Endothelial cell of umbilical vein (primary cell): Measurements from ENCODE around the gene MBOAT2. TPM values are rescaled to one million over a fixed set of nuclear protein-coding genes. Genes with fewer than 3 reads are reported as not detected.

Source experiments
- BruUV-seq: library from RNA; stranded (reverse); fragments of 400-500 nt; replicated peaks from 2 replicates; lab custom pipeline; 2021; lab: Mats Ljungman, UMichigan
- CTCF ChIA-PET: fragments of 300-600, 350-600 bp; sonication (Branson Sonifier 250); formaldehyde crosslinking; loops from one replicate; lab custom pipeline; 2021; ENCODE audit warnings: antibody characterized with exemption, inconsistent platforms; lab: Charles Lee
- POLR2A ChIA-PET: fragments of 300-600, 350-600 bp; sonication (Branson Sonifier 250); formaldehyde crosslinking; loops from one replicate; lab custom pipeline; 2021; ENCODE audit warnings: antibody characterized with exemption, inconsistent platforms; lab: Charles Lee
- DNase-seq: peaks from one replicate; pipeline ENCODE4 v3.0.0-alpha.2; 2011; ENCODE audit warnings: low read depth, low spot score
- FAIRE-seq: peaks from 2 replicates; lab custom pipeline; 2011; peaks lifted over from hg19 to GRCh38; lab: Jason Lieb, UNC
- H2AFZ ChIP-seq: 2 replicates; pipeline ENCODE4 v1.6.0; 2012; ENCODE audit warnings: low read depth, low read length, control low read depth, inconsistent platforms
- H3K27ac ChIP-seq: 2 replicates; pipeline ENCODE4 v1.5.1; 2011; ENCODE audit warnings: low read depth, mild to moderate bottlenecking, control low read depth, low read length, moderate library complexity; ENCODE audit not compliant: insufficient read depth
- H3K27me3 ChIP-seq, 2 experiments: 2 replicates each; pipeline versions ENCODE4 v1.6.0 to v1.6.1; 2011; ENCODE audit warnings: low read length in 2 of 2, mixed read lengths in 1 of 2; ENCODE audit not compliant: control insufficient read depth in 2 of 2, insufficient read depth in 2 of 2
- H3K36me3 ChIP-seq, 2 experiments: 2 replicates in 1 of 2; 3 replicates in 1 of 2; pipeline ENCODE4 v1.5.1; 2011; ENCODE audit warnings: low read length in 2 of 2, mild to moderate bottlenecking in 1 of 2, moderate library complexity in 1 of 2; ENCODE audit not compliant: control insufficient read depth in 2 of 2, insufficient read depth in 2 of 2; ENCODE audit errors: extremely low read depth in 1 of 2
- H3K4me1 ChIP-seq: 3 replicates; pipeline ENCODE4 v1.5.1; 2011; ENCODE audit warnings: mild to moderate bottlenecking, low read length; ENCODE audit not compliant: control insufficient read depth, insufficient read depth; ENCODE audit errors: extremely low read depth
- H3K4me2 ChIP-seq: 2 replicates; pipeline ENCODE4 v1.6.1; 2011; ENCODE audit warnings: low read length, control low read depth, mixed read lengths; ENCODE audit not compliant: insufficient read depth
- H3K4me3 ChIP-seq, 3 experiments: fragments of 200-600 bp in 1 of 3; sonication (generic), shearing (Covaris generic) in 1 of 3; replicated peaks in 1 of 3; 2 replicates each; pipeline ENCODE4 v1.5.1; 2011 to 2016; ENCODE audit warnings: control low read depth in 3 of 3, low read length in 3 of 3, mild to moderate bottlenecking in 2 of 3, inconsistent platforms in 1 of 3, low read depth in 1 of 3, moderate library complexity in 1 of 3; ENCODE audit not compliant: insufficient read depth in 1 of 3
- H3K79me2 ChIP-seq: 2 replicates; pipeline ENCODE4 v1.6.0; 2012; ENCODE audit warnings: low read length, inconsistent platforms; ENCODE audit not compliant: control insufficient read depth, insufficient read depth
- H3K9ac ChIP-seq: replicated peaks from 2 replicates; pipeline ENCODE3; 2011; ENCODE audit warnings: low read length, control low read depth; ENCODE audit not compliant: insufficient read depth; ENCODE audit errors: extremely low read depth
- H3K9me1 ChIP-seq: replicated peaks from 3 replicates; pipeline ENCODE4 v1.6.0; 2011; ENCODE audit warnings: mild to moderate bottlenecking, low read length; ENCODE audit not compliant: control insufficient read depth, insufficient read depth; ENCODE audit errors: extremely low read depth
- H3K9me3 ChIP-seq: replicated peaks from 2 replicates; pipeline ENCODE4 v1.5.1; 2012; ENCODE audit warnings: low read length, inconsistent platforms; ENCODE audit not compliant: control insufficient read depth, insufficient read depth
- H4K20me1 ChIP-seq: replicated peaks from 2 replicates; pipeline ENCODE3; 2011; ENCODE audit warnings: mild to moderate bottlenecking, low read length; ENCODE audit not compliant: control insufficient read depth, insufficient read depth; ENCODE audit errors: extremely low read depth
- CTCF ChIP-seq, 2 donors: IDR thresholded peaks; 1 replicate in 1 of 2; 2 replicates in 1 of 2; pipeline ENCODE4 v1.5.1; 2011; ENCODE audit warnings: low read length in 2 of 2, mild to moderate bottlenecking in 2 of 2, moderate library complexity in 2 of 2, control low read depth in 1 of 2, inconsistent platforms in 1 of 2, low read depth in 1 of 2; ENCODE audit not compliant: insufficient read depth in 1 of 2; ENCODE audit errors: extremely low read depth in 1 of 2
- EZH2 ChIP-seq: IDR thresholded peaks from 2 replicates; pipeline ENCODE4 v1.6.1; 2012; ENCODE audit warnings: borderline replicate concordance, low read depth, mild to moderate bottlenecking, moderate library complexity, low read length, inconsistent platforms; ENCODE audit not compliant: severe bottlenecking
- FOS ChIP-seq: IDR thresholded peaks from 2 replicates; pipeline ENCODE4 v1.6.1; 2011; ENCODE audit warnings: mild to moderate bottlenecking, low read length, moderate library complexity, borderline replicate concordance; ENCODE audit not compliant: insufficient read depth
- GATA2 ChIP-seq: IDR thresholded peaks from 2 replicates; pipeline ENCODE4 v1.7.0; 2011; ENCODE audit warnings: low read depth, mild to moderate bottlenecking, moderate library complexity, mixed read lengths, low read length; ENCODE audit not compliant: insufficient read length, insufficient read depth
- JUN ChIP-seq: IDR thresholded peaks from 2 replicates; pipeline ENCODE4 v1.6.1; 2011; ENCODE audit warnings: borderline replicate concordance, low read depth; ENCODE audit not compliant: insufficient read length, insufficient read depth
- MAX ChIP-seq: IDR thresholded peaks from 2 replicates; pipeline ENCODE4 v1.6.1; 2011; ENCODE audit not compliant: insufficient read depth, insufficient read length
- MYC ChIP-seq: IDR thresholded peaks from one replicate; pipeline ENCODE4 v1.6.1; 2011; ENCODE audit warnings: mild to moderate bottlenecking, low read depth, low read length
- POLR2A ChIP-seq: IDR thresholded peaks from 2 replicates; pipeline ENCODE4 v1.6.1; 2012; ENCODE audit warnings: low read depth, mild to moderate bottlenecking, control low read depth, low read length
- POLR2AphosphoS5 ChIP-seq: IDR thresholded peaks from 2 replicates; pipeline ENCODE4 v1.6.1; 2012; ENCODE audit warnings: low read depth, mild to moderate bottlenecking, control low read depth, low read length, moderate library complexity; ENCODE audit not compliant: insufficient read depth
- dilution Hi-C: fragments of 300-500 bp; cut with MboI; formaldehyde crosslinking; loops from one replicate; pipeline ENCODE4 v1.15.0; 2019; ENCODE audit warnings: low sequenced_read_pairs; ENCODE audit not compliant: extremely low pct_ligation_motif_present
- intact Hi-C: fragments of 100-400 bp; cut with micrococcal nuclease; formaldehyde crosslinking; loops from one replicate; pipeline ENCODE4 v1.10.0; 2022
- polyA plus RNA-seq, 4 experiments: library from polyadenylated mRNA; depleted of rRNA in 3 of 4; stranded (reverse) in 3 of 4; unstranded in 1 of 4; fragments of >200 nt; gene quantifications; 2 replicates each; pipeline versions ENCODE4 v1.2.1 to v1.2.3, GENCODE V29; 2011 to 2012; ENCODE audit warnings: missing spikeins in 1 of 4
- total RNA-seq: library from RNA; stranded (reverse); gene quantifications from 2 replicates; pipeline ENCODE4 v1.2.3, GENCODE V29; 2021

Gene MBOAT2
- total and polyA plus RNA-seq, 2 donors (not counting 3 experiments of a cell fraction or from before 2014, with no cell fraction given) = 10.9 to 22.1 TPM

GRCh38 chr2:8860239-8860638 lies 143.2 kb downstream of the MBOAT2 start:
- Histone ChIP-seq H3K4me1 (no peaks in the 10 kb centered on the region), H3K9me1 (no peaks in the 10 kb centered on the region), H3K27me3 (no peaks in the 10 kb centered on the region), H3K4me2 (no peak overlapping the region), H4K20me1 (no peaks in the 10 kb centered on the region), H3K79me2 (no peaks in the 10 kb centered on the region), H3K9me3 (no peaks in the 10 kb centered on the region), H3K9ac (no peak overlapping the region), H3K27ac (no peak overlapping the region), H3K4me3 (no peak overlapping the region), H3K36me3 (no peaks in the 10 kb centered on the region), H2AFZ (no peak overlapping the region)
- TF ChIP-seq POLR2A = no peak
- no peak for TF ChIP-seq FOS
- no peak for TF ChIP-seq CTCF (IDR thresholded peaks at IDR 0.05; ENCODE audit: extremely low read depth in 1 of 2, insufficient read depth in 1 of 2, low read depth in 1 of 2, low read length in 2 of 2)
- TF ChIP-seq JUN = no peak
- TF ChIP-seq MAX = no peak
- no peak for TF ChIP-seq GATA2
- TF ChIP-seq POLR2AphosphoS5 = no peak
- no peak for TF ChIP-seq MYC
- TF ChIP-seq EZH2 = no peak
- ChIA-PET POLR2A (interaction anchor here (0.6 kb wide), 1 partner anchor 21 kb away, joined by 5 read pairs; no protein-coding TSS in a partner anchor), CTCF (no interaction called here)
- dilution Hi-C loops (no loop called here), intact Hi-C loops (no loop called here)
- no TSS peak for BruUV-seq
- no peak for DNase-seq
- no peak for FAIRE-seq
